GM08714 (cell line): ENCODE data around the gene SNRNP27.
"Not testable (repeated sequence)": the region's sequence is repeated elsewhere in the genome, so short reads cannot be mapped to it uniquely, and the experiment has no call there.

Source experiments
- H3K4me3 ChIP-seq: fragments of 200-500 bp; sonication (Bioruptor generic); 2 replicates; pipeline ENCODE4 v1.5.1; 2014; ENCODE audit warnings: mild to moderate bottlenecking, low read length, inconsistent platforms
- ZNF274 ChIP-seq: IDR thresholded peaks from 2 replicates; pipeline ENCODE4 v1.6.1; 2012; ENCODE audit warnings: mild to moderate bottlenecking, low read depth, low read length

Gene SNRNP27

GRCh38 chr2:69947325-69947931, 53.7 kb downstream of the SNRNP27 start:
- no peak overlapping the region for H3K4me3 ChIP-seq
- TF ChIP-seq ZNF274: no peak

- no peak for TF ChIP-seq ZNF274
Measured at GRCh38 chr2:69948032-69948962, 54.5 kb downstream of the SNRNP27 start.

GRCh38 chr2:69948963-69949645, 55.3 kb downstream of the SNRNP27 start:
- no peak overlapping the region for H3K4me3 ChIP-seq
- no peak for TF ChIP-seq ZNF274

More at GRCh38 chr2:69948032-69948962, 54.5 kb downstream of the SNRNP27 start:
- no peak overlapping the region for H3K4me3 ChIP-seq

GRCh38 chr2:69950241-69950640, 56.5 kb downstream of the SNRNP27 start:
- TF ChIP-seq ZNF274: no peak
- H3K4me3 ChIP-seq: no peak overlapping the region

GRCh38 chr2:69950671-69951070, 56.9 kb downstream of the SNRNP27 start:
- not testable (repeated sequence) for H3K4me3 ChIP-seq

GRCh38 chr2:69952336-69953115, 58.8 kb downstream of the SNRNP27 start:
- TF ChIP-seq ZNF274: no peak
- no peak overlapping the region for H3K4me3 ChIP-seq

GRCh38 chr2:69954084-69954483, 60.3 kb downstream of the SNRNP27 start:
- no peak overlapping the region for H3K4me3 ChIP-seq
- no peak for TF ChIP-seq ZNF274
